Liver (tissue), 9 donors: Measurements from ENCODE around the gene UBE2D2. TPM values are rescaled to one million over a fixed set of nuclear protein-coding genes. Genes with fewer than 3 reads are reported as not detected.
"Not testable (repeated sequence)": the region's sequence is repeated elsewhere in the genome, so short reads cannot be mapped to it uniquely, and the experiment has no call there.

ENCODE experiments used
- DNase-seq: peaks from one replicate; pipeline ENCODE4 v3.0.0-alpha.2; 2017; ENCODE audit warnings: low spot score
- H3K27ac ChIP-seq, 2 donors: one replicate each; pipeline ENCODE4 v1.7.0; 2013; ENCODE audit warnings: inconsistent platforms in 2 of 2, low read length in 2 of 2, control low read depth in 1 of 2, low read depth in 1 of 2, mild to moderate bottlenecking in 1 of 2
- H3K27me3 ChIP-seq, 4 donors: one replicate each; pipeline versions ENCODE4 v1.6.1 to v1.7.0; 2013; ENCODE audit warnings: low read length in 3 of 4, inconsistent platforms in 1 of 4, mild to moderate bottlenecking in 1 of 4, moderate library complexity in 1 of 4; ENCODE audit not compliant: control insufficient read depth in 4 of 4, insufficient read depth in 4 of 4
- H3K36me3 ChIP-seq, 4 donors: one replicate each; pipeline versions ENCODE4 v1.6.1 to v1.7.0; 2013; ENCODE audit warnings: low read length in 3 of 4, mild to moderate bottlenecking in 3 of 4, low read depth in 1 of 4, moderate library complexity in 1 of 4; ENCODE audit not compliant: control insufficient read depth in 4 of 4, insufficient read depth in 3 of 4
- H3K4me1 ChIP-seq, 4 donors: one replicate each; pipeline versions ENCODE4 v1.6.1 to v1.7.0; 2013; ENCODE audit warnings: low read length in 3 of 4, mild to moderate bottlenecking in 3 of 4, moderate library complexity in 1 of 4; ENCODE audit not compliant: control insufficient read depth in 4 of 4, insufficient read depth in 4 of 4
- H3K4me3 ChIP-seq, 3 donors: one replicate each; pipeline versions ENCODE4 v1.6.1 to v1.7.0; 2013; ENCODE audit warnings: low read length in 3 of 3, control low read depth in 1 of 3, low read depth in 1 of 3, mild to moderate bottlenecking in 1 of 3
- H3K9ac ChIP-seq, 2 donors: one replicate each; pipeline ENCODE4 v1.7.0; 2013; ENCODE audit warnings: low read length in 2 of 2, mild to moderate bottlenecking in 2 of 2, moderate library complexity in 2 of 2, control low read depth in 1 of 2, low read depth in 1 of 2
- H3K9me3 ChIP-seq, 4 donors: one replicate each; pipeline versions ENCODE4 v1.6.1 to v1.7.0; 2013; ENCODE audit warnings: low read length in 3 of 4; ENCODE audit not compliant: control insufficient read depth in 4 of 4
- EGR1 ChIP-seq, 2 donors: IDR thresholded peaks; 2 replicates each; pipeline ENCODE4 v1.6.1; 2016 to 2018; ENCODE audit warnings: antibody characterized with exemption in 2 of 2, low read depth in 2 of 2
- FOXA1 ChIP-seq: IDR thresholded peaks from 2 replicates; pipeline ENCODE4 v1.6.1; 2016; ENCODE audit warnings: antibody characterized with exemption
- FOXA2 ChIP-seq: IDR thresholded peaks from 2 replicates; pipeline ENCODE4 v1.6.1; 2016; ENCODE audit warnings: antibody characterized with exemption
- GABPA ChIP-seq, 2 donors: IDR thresholded peaks in 1 of 2; conservative IDR thresholded peaks in 1 of 2; 2 replicates each; pipeline ENCODE4 v1.6.1; 2016; ENCODE audit warnings: antibody characterized with exemption in 2 of 2, mild to moderate bottlenecking in 1 of 2, moderate library complexity in 1 of 2
- HNF4A ChIP-seq, 2 donors: conservative IDR thresholded peaks; 2 replicates each; pipeline ENCODE4 v1.6.1; 2016; ENCODE audit warnings: antibody characterized with exemption in 2 of 2, mild to moderate bottlenecking in 2 of 2
- HNF4G ChIP-seq: IDR thresholded peaks from 2 replicates; pipeline ENCODE4 v1.6.1; 2016; ENCODE audit warnings: antibody characterized with exemption
- JUND ChIP-seq, 2 donors: IDR thresholded peaks; 2 replicates each; pipeline ENCODE4 v1.6.1; 2016; ENCODE audit warnings: antibody characterized with exemption in 2 of 2
- NR2F2 ChIP-seq: IDR thresholded peaks from 2 replicates; pipeline ENCODE4 v1.6.1; 2016; ENCODE audit warnings: antibody characterized with exemption
- RAD21 ChIP-seq, 2 donors: IDR thresholded peaks; 2 replicates each; pipeline ENCODE4 v1.6.1; 2016; ENCODE audit warnings: antibody characterized with exemption in 2 of 2, mild to moderate bottlenecking in 2 of 2
- RXRA ChIP-seq, 2 donors: IDR thresholded peaks; 2 replicates each; pipeline ENCODE4 v1.6.1; 2017 to 2018; ENCODE audit warnings: antibody characterized with exemption in 2 of 2, mild to moderate bottlenecking in 1 of 2
- SP1 ChIP-seq: IDR thresholded peaks from 2 replicates; pipeline ENCODE4 v1.6.1; 2018; ENCODE audit warnings: antibody characterized with exemption, mild to moderate bottlenecking
- TAF1 ChIP-seq: conservative IDR thresholded peaks from 2 replicates; pipeline ENCODE4 v1.6.1; 2016; ENCODE audit warnings: antibody characterized with exemption, mild to moderate bottlenecking
- YY1 ChIP-seq: IDR thresholded peaks from 2 replicates; pipeline ENCODE4 v1.6.1; 2016; ENCODE audit warnings: antibody characterized with exemption, mild to moderate bottlenecking
- WGBS: extraction: QIAGEN DNeasy Blood & Tissue Kit; methylation state at CpG from one replicate; pipeline ENCODE4 v1.1.7; 2013; 5-methylcytosine and 5-hydroxymethylcytosine counted together
- polyA plus RNA-seq, 2 donors: library from polyadenylated mRNA; stranded (reverse) in 1 of 2; unstranded in 1 of 2; fragments of 200-250 nt in 1 of 2; fragments of >200 nt in 1 of 2; fragmentation: Nextera tagmentation in 1 of 2; extraction: Ambion mirVana in 1 of 2; gene quantifications; one replicate each; pipeline versions ENCODE4 v1.2.1 to v1.2.3, GENCODE V29; 2013 to 2015
- total RNA-seq, 2 donors: library from RNA; depleted of rRNA; stranded (reverse); fragments of >200 nt; gene quantifications; one replicate each; pipeline ENCODE4 v1.2.3, GENCODE V29; 2014
- TF ChIP-seq, protein P1 (sequence below): fragments of 150-350 bp; IDR thresholded peaks from 2 replicates; pipeline ENCODE4 v1.5.1; 2017; ENCODE audit warnings: improper control_type of control experiment, low read depth, low read length; ENCODE audit not compliant: missing input control
- TF ChIP-seq, protein P2 (sequence below): IDR thresholded peaks from 2 replicates; pipeline ENCODE4 v1.6.1; 2016; ENCODE audit warnings: antibody characterized with exemption
- TF ChIP-seq, protein P3 (sequence below): IDR thresholded peaks from 2 replicates; pipeline ENCODE4 v1.6.1; 2016; ENCODE audit warnings: antibody characterized with exemption, mild to moderate bottlenecking
- TF ChIP-seq, protein P4 (sequence below): IDR thresholded peaks from 2 replicates; pipeline ENCODE4 v1.6.1; 2016; ENCODE audit warnings: antibody characterized with exemption
- TF ChIP-seq, protein P5 (sequence below): IDR thresholded peaks from 2 replicates; pipeline ENCODE4 v1.6.1; 2016; ENCODE audit warnings: antibody characterized with exemption
- donor health status: healthy.
- donor health status: healthy.
- donor health status: healthy.
- donor health status: healthy.
- donor health status: healthy.

UBE2D2 gene
- total and polyA plus RNA-seq, 4 donors = 17.0 to 53.6 (median 41.4) TPM

DNA sequence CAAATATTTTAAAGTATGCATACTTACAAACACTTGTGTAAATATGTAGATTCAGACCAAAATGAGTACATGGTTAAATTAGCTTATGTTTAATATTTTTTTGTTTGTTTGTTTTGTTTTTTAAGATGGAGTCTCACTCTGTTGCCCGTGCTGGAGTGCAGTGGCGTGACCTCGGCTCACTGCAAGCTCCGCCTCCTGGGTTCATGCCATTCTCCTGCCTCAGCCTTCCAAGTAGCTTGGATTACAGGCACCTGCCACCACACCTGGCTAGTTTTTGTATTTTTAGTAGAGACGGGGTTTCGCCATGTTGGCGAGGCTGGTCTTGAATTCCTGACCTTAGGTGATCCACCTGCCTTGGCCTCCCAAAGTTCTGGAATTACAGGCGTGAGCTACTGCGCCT, 40.8 kb downstream of the UBE2D2 start:
- H3K36me3 ChIP-seq = peaks cover 4 to 12% (median 8%) of the 10 kb centered on the region in 4 donors
- WGBS = 88% methylated on average over 9 of the region's 9 CpGs

DNA sequence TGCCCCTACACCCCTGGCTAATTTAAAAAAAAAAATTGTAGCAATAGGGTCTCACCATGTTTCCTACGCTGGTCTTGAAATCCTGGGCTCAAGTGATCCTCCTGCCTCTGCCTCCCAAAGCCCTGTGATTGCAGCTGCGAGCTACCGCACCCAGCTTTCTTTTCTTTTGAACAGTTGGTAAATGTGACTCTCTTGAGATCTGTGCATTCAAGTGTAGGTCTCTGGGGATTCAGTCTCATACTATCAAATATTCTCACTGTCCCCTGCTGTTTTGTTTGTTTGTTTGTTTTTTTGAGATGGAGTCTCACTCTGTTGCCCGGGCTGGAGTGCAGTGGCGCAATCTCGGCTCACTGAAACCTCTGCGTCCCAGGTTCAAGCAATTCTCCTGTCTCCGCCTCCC, 44.7 kb downstream of the UBE2D2 start:
- Histone ChIP-seq H3K27me3 (no peaks in the 10 kb centered on the region), H3K4me1 (peaks cover 0 to 2% (median 0%) of the 10 kb centered on the region in 4 donors), H3K36me3 (peaks cover 0 to 12% (median 5%) of the 10 kb centered on the region in 4 donors), H3K9ac (no peak overlapping the region), H3K4me3 (no peak overlapping the region), H3K9me3 (no peaks in the 10 kb centered on the region), H3K27ac (no peak overlapping the region)
- WGBS = 85% methylated on average over 8 of the region's 8 CpGs
- no peak for DNase-seq
- no peak for TF ChIP-seq RXRA (IDR thresholded peaks at IDR 0.05)
- no peak for TF ChIP-seq NR2F2

More for the DNA sequence above, 40.8 kb downstream of the UBE2D2 start:
- H3K4me3 ChIP-seq, H3K4me1 ChIP-seq, H3K27ac ChIP-seq, DNase-seq, H3K9ac ChIP-seq, H3K9me3 ChIP-seq, H3K27me3 ChIP-seq: not testable (repeated sequence)

DNA sequence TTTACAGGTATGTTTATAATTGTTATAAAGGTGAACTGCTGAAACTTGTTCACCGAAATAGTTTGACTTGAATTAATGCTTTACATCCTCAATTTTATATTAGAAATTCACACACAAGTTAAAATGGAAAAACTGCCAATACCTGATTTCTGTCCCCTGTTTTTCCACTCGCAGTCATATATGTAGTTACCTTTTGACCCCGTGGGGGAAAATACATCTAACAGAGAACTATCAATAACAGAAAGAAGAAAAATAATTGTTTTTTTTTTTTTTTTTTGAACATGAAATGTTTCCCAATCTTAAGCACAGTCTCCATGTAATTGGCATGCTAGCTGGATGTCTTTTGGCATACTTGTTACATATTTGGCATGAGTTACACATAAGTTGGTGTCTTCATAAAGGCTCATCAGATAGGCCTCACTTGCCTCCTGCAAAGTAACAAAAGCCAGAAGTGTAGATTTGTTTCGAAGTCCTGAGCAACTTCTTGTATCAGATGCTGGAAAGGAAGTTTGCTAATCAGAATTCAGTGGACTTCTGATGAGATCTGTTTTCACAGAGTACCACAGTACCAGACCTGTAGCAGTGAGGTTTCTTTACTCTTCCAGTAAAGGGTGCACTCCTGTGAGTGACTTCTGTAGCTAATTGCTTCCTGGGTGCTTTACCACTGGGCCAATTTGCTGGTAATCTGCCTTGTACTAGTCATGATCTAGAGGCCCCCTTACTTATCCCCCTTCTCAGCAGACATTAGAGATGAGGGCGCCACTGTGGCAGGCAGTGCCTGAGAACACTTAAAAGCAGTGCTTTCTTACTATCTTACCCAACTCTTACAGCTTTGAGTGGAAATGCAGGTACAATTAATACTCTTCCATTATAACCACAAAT, 50.8 kb downstream of the UBE2D2 start:
- H3K4me1 ChIP-seq = no peaks in the 10 kb centered on the region
- H3K36me3 ChIP-seq = peaks cover 3 to 7% (median 4%) of the 10 kb centered on the region in 4 donors
- H3K27me3 ChIP-seq = no peaks in the 10 kb centered on the region
- no peaks in the 10 kb centered on the region for H3K9me3 ChIP-seq
- H3K27ac ChIP-seq = no peak overlapping the region
- no peak overlapping the region for H3K9ac ChIP-seq
- H3K4me3 ChIP-seq = no peak overlapping the region
- DNase-seq = no peak
- WGBS = 94% methylated on average over 5 of the region's 5 CpGs
- TF ChIP-seq HNF4A (conservative IDR thresholded peaks at IDR 0.05) (no peak), RAD21 (IDR thresholded peaks at IDR 0.05) (no peak), GABPA (IDR thresholded peaks at IDR 0.05 in 1 of 2, conservative IDR thresholded peaks at IDR 0.05 in 1 of 2) (no peak), JUND (IDR thresholded peaks at IDR 0.05) (no peak), FOXA2 (no peak), HNF4G (no peak), EGR1 (IDR thresholded peaks at IDR 0.05; ENCODE audit: low read depth in 2 of 2) (no peak), RXRA (IDR thresholded peaks at IDR 0.05) (no peak), NR2F2 (no peak), FOXA1 (no peak), TAF1 (no peak), SP1 (no peak), YY1 (no peak)
- TF ChIP-seq, protein P1, sequence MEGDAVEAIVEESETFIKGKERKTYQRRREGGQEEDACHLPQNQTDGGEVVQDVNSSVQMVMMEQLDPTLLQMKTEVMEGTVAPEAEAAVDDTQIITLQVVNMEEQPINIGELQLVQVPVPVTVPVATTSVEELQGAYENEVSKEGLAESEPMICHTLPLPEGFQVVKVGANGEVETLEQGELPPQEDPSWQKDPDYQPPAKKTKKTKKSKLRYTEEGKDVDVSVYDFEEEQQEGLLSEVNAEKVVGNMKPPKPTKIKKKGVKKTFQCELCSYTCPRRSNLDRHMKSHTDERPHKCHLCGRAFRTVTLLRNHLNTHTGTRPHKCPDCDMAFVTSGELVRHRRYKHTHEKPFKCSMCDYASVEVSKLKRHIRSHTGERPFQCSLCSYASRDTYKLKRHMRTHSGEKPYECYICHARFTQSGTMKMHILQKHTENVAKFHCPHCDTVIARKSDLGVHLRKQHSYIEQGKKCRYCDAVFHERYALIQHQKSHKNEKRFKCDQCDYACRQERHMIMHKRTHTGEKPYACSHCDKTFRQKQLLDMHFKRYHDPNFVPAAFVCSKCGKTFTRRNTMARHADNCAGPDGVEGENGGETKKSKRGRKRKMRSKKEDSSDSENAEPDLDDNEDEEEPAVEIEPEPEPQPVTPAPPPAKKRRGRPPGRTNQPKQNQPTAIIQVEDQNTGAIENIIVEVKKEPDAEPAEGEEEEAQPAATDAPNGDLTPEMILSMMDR = no peak
- TF ChIP-seq, protein P2, sequence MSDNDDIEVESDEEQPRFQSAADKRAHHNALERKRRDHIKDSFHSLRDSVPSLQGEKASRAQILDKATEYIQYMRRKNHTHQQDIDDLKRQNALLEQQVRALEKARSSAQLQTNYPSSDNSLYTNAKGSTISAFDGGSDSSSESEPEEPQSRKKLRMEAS = no peak
- TF ChIP-seq, protein P3, sequence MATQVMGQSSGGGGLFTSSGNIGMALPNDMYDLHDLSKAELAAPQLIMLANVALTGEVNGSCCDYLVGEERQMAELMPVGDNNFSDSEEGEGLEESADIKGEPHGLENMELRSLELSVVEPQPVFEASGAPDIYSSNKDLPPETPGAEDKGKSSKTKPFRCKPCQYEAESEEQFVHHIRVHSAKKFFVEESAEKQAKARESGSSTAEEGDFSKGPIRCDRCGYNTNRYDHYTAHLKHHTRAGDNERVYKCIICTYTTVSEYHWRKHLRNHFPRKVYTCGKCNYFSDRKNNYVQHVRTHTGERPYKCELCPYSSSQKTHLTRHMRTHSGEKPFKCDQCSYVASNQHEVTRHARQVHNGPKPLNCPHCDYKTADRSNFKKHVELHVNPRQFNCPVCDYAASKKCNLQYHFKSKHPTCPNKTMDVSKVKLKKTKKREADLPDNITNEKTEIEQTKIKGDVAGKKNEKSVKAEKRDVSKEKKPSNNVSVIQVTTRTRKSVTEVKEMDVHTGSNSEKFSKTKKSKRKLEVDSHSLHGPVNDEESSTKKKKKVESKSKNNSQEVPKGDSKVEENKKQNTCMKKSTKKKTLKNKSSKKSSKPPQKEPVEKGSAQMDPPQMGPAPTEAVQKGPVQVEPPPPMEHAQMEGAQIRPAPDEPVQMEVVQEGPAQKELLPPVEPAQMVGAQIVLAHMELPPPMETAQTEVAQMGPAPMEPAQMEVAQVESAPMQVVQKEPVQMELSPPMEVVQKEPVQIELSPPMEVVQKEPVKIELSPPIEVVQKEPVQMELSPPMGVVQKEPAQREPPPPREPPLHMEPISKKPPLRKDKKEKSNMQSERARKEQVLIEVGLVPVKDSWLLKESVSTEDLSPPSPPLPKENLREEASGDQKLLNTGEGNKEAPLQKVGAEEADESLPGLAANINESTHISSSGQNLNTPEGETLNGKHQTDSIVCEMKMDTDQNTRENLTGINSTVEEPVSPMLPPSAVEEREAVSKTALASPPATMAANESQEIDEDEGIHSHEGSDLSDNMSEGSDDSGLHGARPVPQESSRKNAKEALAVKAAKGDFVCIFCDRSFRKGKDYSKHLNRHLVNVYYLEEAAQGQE = no peak
- TF ChIP-seq, protein P4, sequence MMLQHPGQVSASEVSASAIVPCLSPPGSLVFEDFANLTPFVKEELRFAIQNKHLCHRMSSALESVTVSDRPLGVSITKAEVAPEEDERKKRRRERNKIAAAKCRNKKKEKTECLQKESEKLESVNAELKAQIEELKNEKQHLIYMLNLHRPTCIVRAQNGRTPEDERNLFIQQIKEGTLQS = no peak
- TF ChIP-seq, protein P5, sequence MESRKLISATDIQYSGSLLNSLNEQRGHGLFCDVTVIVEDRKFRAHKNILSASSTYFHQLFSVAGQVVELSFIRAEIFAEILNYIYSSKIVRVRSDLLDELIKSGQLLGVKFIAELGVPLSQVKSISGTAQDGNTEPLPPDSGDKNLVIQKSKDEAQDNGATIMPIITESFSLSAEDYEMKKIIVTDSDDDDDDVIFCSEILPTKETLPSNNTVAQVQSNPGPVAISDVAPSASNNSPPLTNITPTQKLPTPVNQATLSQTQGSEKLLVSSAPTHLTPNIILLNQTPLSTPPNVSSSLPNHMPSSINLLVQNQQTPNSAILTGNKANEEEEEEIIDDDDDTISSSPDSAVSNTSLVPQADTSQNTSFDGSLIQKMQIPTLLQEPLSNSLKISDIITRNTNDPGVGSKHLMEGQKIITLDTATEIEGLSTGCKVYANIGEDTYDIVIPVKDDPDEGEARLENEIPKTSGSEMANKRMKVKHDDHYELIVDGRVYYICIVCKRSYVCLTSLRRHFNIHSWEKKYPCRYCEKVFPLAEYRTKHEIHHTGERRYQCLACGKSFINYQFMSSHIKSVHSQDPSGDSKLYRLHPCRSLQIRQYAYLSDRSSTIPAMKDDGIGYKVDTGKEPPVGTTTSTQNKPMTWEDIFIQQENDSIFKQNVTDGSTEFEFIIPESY = no peak
